ENCODE measurements around the gene TMEM135. TPM values are rescaled to one million over a fixed set of nuclear protein-coding genes. Genes with fewer than 3 reads are reported as not detected.

TMEM135 gene
- total RNA-seq, 2 donors from 2014 or later, result 111 to 113 TPM

DNA sequence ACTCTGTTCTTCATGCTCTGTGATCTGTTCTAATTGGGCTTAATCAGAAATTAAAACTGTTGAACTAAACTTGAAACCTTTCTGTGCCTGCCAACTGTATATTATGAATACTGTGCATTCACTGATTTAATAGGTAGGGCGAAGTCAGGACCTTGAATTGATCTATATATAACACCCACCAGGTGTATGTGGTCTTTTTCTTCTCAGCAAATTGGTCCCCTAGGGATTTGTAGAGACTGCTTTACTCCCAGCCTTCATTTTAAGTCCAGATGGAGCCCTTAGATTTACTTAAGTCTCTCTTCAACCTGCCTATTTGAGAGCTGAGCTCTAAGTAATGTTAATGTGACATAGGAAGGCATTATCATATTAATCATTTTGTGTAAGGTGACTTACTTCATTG lies 257.5 kb downstream of the TMEM135 start:
- Mint-ChIP-seq H3K36me3 (ENCODE audit: low read depth) (peaks cover 4% of the 10 kb centered on the region), H3K27ac (no peak overlapping the region), H3K9me3 (no peaks in the 10 kb centered on the region), H3K27me3 (ENCODE audit: insufficient read depth) (no peaks in the 10 kb centered on the region), H3K4me1 (peaks cover 23% of the 10 kb centered on the region), H3K4me3 (no peak overlapping the region)
- Histone ChIP-seq H3K4me3 (ENCODE audit: low read length) (no peak overlapping the region), H3K4me1 (ENCODE audit: control insufficient read depth, insufficient read depth, low read length) (no peaks in the 10 kb centered on the region), H3K36me3 (ENCODE audit: control insufficient read depth, insufficient read depth, low read length) (peaks cover 3% of the 10 kb centered on the region), H3K9me3 (ENCODE audit: control insufficient read depth, low read length) (no peaks in the 10 kb centered on the region), H3K27me3 (ENCODE audit: control insufficient read depth, insufficient read depth, low read length, poor library complexity, severe bottlenecking) (no peaks in the 10 kb centered on the region), H3K9ac (ENCODE audit: extremely low read depth, low read length, poor library complexity, severe bottlenecking) (no peak overlapping the region), H3K27ac (ENCODE audit: low read depth, low read length) (no peak overlapping the region)
- TF ChIP-seq CTCF (conservative IDR thresholded peaks at IDR 0.05), result no peak
- 100% methylated on average over 1 of the region's 1 CpG for WGBS, 2 experiments (ENCODE audit: insufficient coverage in 1 of 2, insufficient read length in 1 of 2)
- no peak for DNase-seq

GRCh38 chr11:87296627-87297026 lies 258.9 kb downstream of the TMEM135 start:
- H3K27me3 ChIP-seq (ENCODE audit: control insufficient read depth, insufficient read depth, low read length, poor library complexity, severe bottlenecking), result no peaks in the 10 kb centered on the region
- H3K4me3 ChIP-seq (ENCODE audit: low read length), result no peak overlapping the region
- H3K36me3 ChIP-seq (ENCODE audit: control insufficient read depth, insufficient read depth, low read length), result peaks cover 3% of the 10 kb centered on the region
- DNase-seq, result no peak
- H3K27me3 Mint-ChIP-seq (ENCODE audit: insufficient read depth), result no peaks in the 10 kb centered on the region
- no peaks in the 10 kb centered on the region for H3K9me3 ChIP-seq (ENCODE audit: control insufficient read depth, low read length)
- peaks cover 4% of the 10 kb centered on the region for H3K36me3 Mint-ChIP-seq (ENCODE audit: low read depth)
- H3K4me1 Mint-ChIP-seq, result peaks cover 28% of the 10 kb centered on the region
- H3K4me1 ChIP-seq (ENCODE audit: control insufficient read depth, insufficient read depth, low read length), result no peaks in the 10 kb centered on the region
- H3K9me3 Mint-ChIP-seq, result no peaks in the 10 kb centered on the region
- 88 to 100% methylated on average over 1 of the region's 1 CpG for WGBS, 2 experiments (ENCODE audit: insufficient coverage in 1 of 2, insufficient read length in 1 of 2)
- no peak for TF ChIP-seq CTCF (conservative IDR thresholded peaks at IDR 0.05)
- no peak overlapping the region for H3K4me3 Mint-ChIP-seq
- H3K27ac ChIP-seq (ENCODE audit: low read depth, low read length), result no peak overlapping the region
- H3K9ac ChIP-seq (ENCODE audit: extremely low read depth, low read length, poor library complexity, severe bottlenecking), result no peak overlapping the region
- no peak overlapping the region for H3K27ac Mint-ChIP-seq

DNA sequence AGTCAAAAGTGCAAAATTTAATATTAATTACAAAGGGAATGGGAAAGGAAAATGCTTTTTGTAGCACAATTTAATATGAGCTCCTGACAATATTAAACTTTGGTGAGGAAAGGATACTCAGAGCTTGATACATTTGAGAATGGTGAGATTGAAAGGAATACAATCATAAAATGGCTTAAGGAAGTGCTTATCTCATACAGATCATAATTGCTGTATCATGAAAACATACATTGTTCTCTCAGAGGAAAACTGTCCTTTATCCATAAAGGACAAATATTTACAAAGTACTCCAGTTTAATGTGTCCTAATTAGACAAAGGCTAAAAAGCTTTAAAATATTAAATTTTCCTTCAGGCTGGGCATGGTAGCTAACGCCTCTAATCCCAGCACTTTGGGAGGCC lies 260.4 kb downstream of the TMEM135 start:
- DNase-seq, result no peak
- Mint-ChIP-seq H3K27me3 (ENCODE audit: insufficient read depth) (no peaks in the 10 kb centered on the region), H3K36me3 (ENCODE audit: low read depth) (peaks cover 9% of the 10 kb centered on the region), H3K4me3 (no peak overlapping the region), H3K9me3 (no peaks in the 10 kb centered on the region), H3K4me1 (peaks cover 28% of the 10 kb centered on the region), H3K27ac (no peak overlapping the region)
- no peaks in the 10 kb centered on the region for H3K27me3 ChIP-seq (ENCODE audit: control insufficient read depth, insufficient read depth, low read length, poor library complexity, severe bottlenecking)
- H3K4me1 ChIP-seq (ENCODE audit: control insufficient read depth, insufficient read depth, low read length), result no peaks in the 10 kb centered on the region
- no peak overlapping the region for H3K4me3 ChIP-seq (ENCODE audit: low read length)
- 86 to 90% methylated on average over 1 of the region's 1 CpG for WGBS, 2 experiments (ENCODE audit: insufficient coverage in 1 of 2, insufficient read length in 1 of 2)
- TF ChIP-seq CTCF (conservative IDR thresholded peaks at IDR 0.05), result no peak
- no peaks in the 10 kb centered on the region for H3K9me3 ChIP-seq (ENCODE audit: control insufficient read depth, low read length)
- no peak overlapping the region for H3K27ac ChIP-seq (ENCODE audit: low read depth, low read length)
- H3K9ac ChIP-seq (ENCODE audit: extremely low read depth, low read length, poor library complexity, severe bottlenecking), result no peak overlapping the region
- H3K36me3 ChIP-seq (ENCODE audit: control insufficient read depth, insufficient read depth, low read length), result peaks cover 15% of the 10 kb centered on the region

Data from endodermal cell (in vitro differentiated cells).